OCI-LY7 (cell line): ENCODE measurements around the gene ERCC2. TPM values are rescaled to one million over a fixed set of nuclear protein-coding genes. Genes with fewer than 3 reads are reported as not detected.

Experiments
- BruUV-seq: library from RNA; stranded (reverse); fragments of 400-500 nt; replicated peaks from 2 replicates; lab custom pipeline; 2021; lab: Mats Ljungman, UMichigan
- CTCF ChIA-PET: fragments of 300-600 bp; sonication (Branson Sonifier 250); formaldehyde crosslinking; loops from one replicate; lab custom pipeline; 2022; ENCODE audit warnings: antibody characterized with exemption; ENCODE audit not compliant: unreplicated experiment; lab: Charles Lee
- POLR2A ChIA-PET: fragments of 300-600 bp; sonication (Branson Sonifier 250); formaldehyde crosslinking; loops from one replicate; lab custom pipeline; 2022; ENCODE audit warnings: antibody characterized with exemption; lab: Charles Lee
- DNase-seq: peaks from one replicate; pipeline ENCODE4 v3.0.0-alpha.2; 2015; ENCODE audit warnings: low spot score
- H2AFZ ChIP-seq: fragments of 200-600 bp; sonication (generic), shearing (Covaris generic); 2 replicates; pipeline ENCODE4 v1.6.1; 2014; ENCODE audit warnings: mild to moderate bottlenecking, antibody characterized with exemption, low read length, moderate library complexity
- H3K27ac ChIP-seq: fragments of 200-600 bp; sonication (generic); 2 replicates; pipeline ENCODE4 v1.5.1; 2014; ENCODE audit warnings: mixed run types, low read depth, mild to moderate bottlenecking, moderate library complexity, low read length, inconsistent platforms; ENCODE audit not compliant: poor library complexity, severe bottlenecking
- H3K36me3 ChIP-seq: fragments of 200-600 bp; sonication (generic); 2 replicates; pipeline ENCODE4 v1.6.1; 2014; ENCODE audit warnings: mild to moderate bottlenecking, antibody characterized with exemption, low read length, moderate library complexity, mixed read lengths; ENCODE audit not compliant: insufficient read depth
- H3K4me1 ChIP-seq: fragments of 200-600 bp; sonication (generic); 2 replicates; pipeline ENCODE4 v1.5.1; 2014; ENCODE audit warnings: mild to moderate bottlenecking, low read length; ENCODE audit not compliant: insufficient read depth, poor library complexity, severe bottlenecking
- H3K4me2 ChIP-seq: fragments of 200-600 bp; sonication (generic); 2 replicates; pipeline ENCODE4 v1.6.1; 2014; ENCODE audit warnings: mild to moderate bottlenecking, low read length
- H3K4me3 ChIP-seq: fragments of 200-600 bp; sonication (generic); 2 replicates; pipeline ENCODE4 v1.5.1; 2014; ENCODE audit warnings: mild to moderate bottlenecking, low read depth, low read length; ENCODE audit not compliant: poor library complexity, severe bottlenecking
- H3K79me2 ChIP-seq: fragments of 200-600 bp; sonication (generic); 2 replicates; pipeline ENCODE4 v1.6.1; 2016; ENCODE audit warnings: low read depth, mild to moderate bottlenecking, low read length, moderate library complexity, mixed read lengths; ENCODE audit not compliant: insufficient read depth
- H3K9me2 ChIP-seq: fragments of 200-600 bp; sonication (generic); 2 replicates; pipeline ENCODE4 v1.6.1; 2016; ENCODE audit warnings: mild to moderate bottlenecking, low read length, mixed read lengths; ENCODE audit not compliant: insufficient read depth
- H3K9me3 ChIP-seq: fragments of 200-600 bp; sonication (generic); 2 replicates; pipeline ENCODE4 v1.6.1; 2014; ENCODE audit warnings: mild to moderate bottlenecking, mixed run types, low read length, mixed read lengths
- H4K20me1 ChIP-seq: fragments of 200-600 bp; sonication (generic); 2 replicates; pipeline ENCODE4 v1.6.1; 2014; ENCODE audit warnings: mild to moderate bottlenecking, antibody characterized with exemption, low read length, moderate library complexity, mixed read lengths; ENCODE audit not compliant: insufficient read depth
- EZH2phosphoT487 ChIP-seq: fragments of 200-600 bp; sonication (generic); IDR thresholded peaks from 2 replicates; pipeline ENCODE4 v1.6.1; 2018; ENCODE audit warnings: low read depth, borderline replicate concordance, mild to moderate bottlenecking, mixed run types, antibody characterized with exemption, low read length, moderate library complexity, mixed read lengths
- intact Hi-C: fragments of 100-400 bp; cut with micrococcal nuclease; formaldehyde crosslinking; loops from one replicate; pipeline ENCODE4 v1.10.0; 2022; ENCODE audit not compliant: unreplicated experiment
- total RNA-seq, 2 experiments: library from RNA; depleted of rRNA in 1 of 2; stranded (reverse); fragments of >200 nt in 1 of 2; shearing (Covaris generic) in 1 of 2; gene quantifications; 2 replicates each; pipeline ENCODE4 v1.2.3, GENCODE V29; 2014 to 2022
- TF ChIP-seq, protein P1 (sequence below): fragments of 200-600 bp; sonication (generic); conservative IDR thresholded peaks from 2 replicates; pipeline ENCODE4 v1.5.1; 2014; ENCODE audit warnings: mild to moderate bottlenecking, antibody characterized with exemption, low read length, moderate library complexity, mixed read lengths

The ERCC2 gene
- total RNA-seq, 2 experiments from 2014 or later: 21.0 to 24.4 TPM

DNA sequence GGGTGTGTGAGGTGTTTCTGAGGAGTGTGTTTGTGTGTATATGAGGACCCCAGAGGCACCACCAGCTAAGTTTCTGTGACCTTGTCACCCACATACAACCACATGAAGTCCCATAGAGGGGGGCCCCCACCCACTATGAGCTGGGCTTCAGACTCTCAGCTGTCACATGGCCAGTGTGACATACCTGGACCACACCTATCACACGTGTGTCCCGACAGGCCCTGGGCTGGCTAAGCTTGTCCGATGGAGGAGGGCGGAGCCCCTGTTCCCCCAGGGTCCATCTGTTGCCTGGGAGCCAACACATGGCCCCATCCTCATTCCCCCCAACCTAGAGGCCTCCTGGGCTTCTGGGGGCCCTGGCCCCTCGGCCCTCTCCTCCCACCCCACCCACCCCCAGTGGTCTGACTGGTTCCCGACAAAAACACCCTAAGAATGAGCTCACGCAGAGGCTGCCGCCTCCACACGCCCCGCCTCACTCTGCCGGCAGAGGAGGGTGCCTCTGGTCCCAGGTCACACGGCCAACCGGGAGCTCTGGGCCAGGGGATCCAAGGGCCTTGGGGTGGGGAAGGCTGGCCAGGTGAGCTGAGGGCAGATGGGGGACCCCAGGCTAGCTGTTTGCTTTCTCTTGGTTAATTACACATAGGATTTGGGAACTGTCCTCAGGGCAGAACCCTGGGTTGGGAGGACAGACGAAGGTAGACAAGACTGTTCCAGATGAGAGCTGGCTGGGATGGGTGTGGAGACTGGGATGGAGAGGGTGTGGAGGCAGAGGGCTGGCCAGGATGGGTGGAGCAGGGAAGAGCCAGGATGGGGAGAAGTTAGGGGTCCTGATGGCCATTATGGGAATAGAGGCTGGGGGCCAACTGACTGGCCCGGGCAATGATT is 25.5 kb downstream of the ERCC2 start:
- no peaks in the 10 kb centered on the region for H3K36me3 ChIP-seq
- no peak overlapping the region for H2AFZ ChIP-seq
- H3K4me1 ChIP-seq: peaks cover 3% of the 10 kb centered on the region
- no peak overlapping the region for H3K27ac ChIP-seq
- ChIA-PET CTCF (no interaction called here), POLR2A (no interaction called here)
- TF ChIP-seq, protein P1, sequence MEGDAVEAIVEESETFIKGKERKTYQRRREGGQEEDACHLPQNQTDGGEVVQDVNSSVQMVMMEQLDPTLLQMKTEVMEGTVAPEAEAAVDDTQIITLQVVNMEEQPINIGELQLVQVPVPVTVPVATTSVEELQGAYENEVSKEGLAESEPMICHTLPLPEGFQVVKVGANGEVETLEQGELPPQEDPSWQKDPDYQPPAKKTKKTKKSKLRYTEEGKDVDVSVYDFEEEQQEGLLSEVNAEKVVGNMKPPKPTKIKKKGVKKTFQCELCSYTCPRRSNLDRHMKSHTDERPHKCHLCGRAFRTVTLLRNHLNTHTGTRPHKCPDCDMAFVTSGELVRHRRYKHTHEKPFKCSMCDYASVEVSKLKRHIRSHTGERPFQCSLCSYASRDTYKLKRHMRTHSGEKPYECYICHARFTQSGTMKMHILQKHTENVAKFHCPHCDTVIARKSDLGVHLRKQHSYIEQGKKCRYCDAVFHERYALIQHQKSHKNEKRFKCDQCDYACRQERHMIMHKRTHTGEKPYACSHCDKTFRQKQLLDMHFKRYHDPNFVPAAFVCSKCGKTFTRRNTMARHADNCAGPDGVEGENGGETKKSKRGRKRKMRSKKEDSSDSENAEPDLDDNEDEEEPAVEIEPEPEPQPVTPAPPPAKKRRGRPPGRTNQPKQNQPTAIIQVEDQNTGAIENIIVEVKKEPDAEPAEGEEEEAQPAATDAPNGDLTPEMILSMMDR: no peak
- no peak for TF ChIP-seq EZH2phosphoT487
- BruUV-seq: no TSS peak
- H3K4me2 ChIP-seq: no peak overlapping the region
- intact Hi-C loops: no loop called here
- H3K9me2 ChIP-seq: no peaks in the 10 kb centered on the region
- H3K9me3 ChIP-seq: no peaks in the 10 kb centered on the region
- DNase-seq: no peak
- no peak overlapping the region for H3K4me3 ChIP-seq
- no peaks in the 10 kb centered on the region for H3K79me2 ChIP-seq
- no peaks in the 10 kb centered on the region for H4K20me1 ChIP-seq

DNA sequence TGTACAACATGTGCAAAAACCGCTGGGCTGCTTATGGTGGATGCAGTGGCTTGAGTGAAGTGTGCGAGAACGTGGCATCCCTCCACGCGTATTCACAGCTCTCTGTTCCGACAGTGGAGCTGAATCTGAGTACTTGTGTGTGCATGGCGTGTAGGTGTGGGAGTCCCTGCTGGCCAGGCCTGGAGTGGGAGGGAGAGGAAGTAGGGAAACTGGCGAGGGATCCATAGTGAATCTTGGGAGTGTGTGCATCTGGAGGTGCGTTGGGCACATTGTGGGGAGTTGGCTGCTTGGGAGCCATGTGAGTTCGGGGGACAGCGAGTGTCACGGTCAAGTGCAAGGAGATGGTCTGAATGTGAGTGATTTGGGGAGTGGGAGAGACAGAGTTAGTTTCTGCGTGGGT is 27.5 kb downstream of the ERCC2 start:
- no peaks in the 10 kb centered on the region for H3K9me3 ChIP-seq
- no peaks in the 10 kb centered on the region for H3K9me2 ChIP-seq
- H2AFZ ChIP-seq: no peak overlapping the region
- ChIA-PET POLR2A (no interaction called here), CTCF (interaction anchor here (0.6 kb wide), 1 partner anchor 129 kb away, joined by 3 read pairs; no protein-coding TSS in a partner anchor)
- DNase-seq: no peak
- no peak overlapping the region for H3K27ac ChIP-seq
- H3K4me3 ChIP-seq: no peak overlapping the region
- peaks cover 8% of the 10 kb centered on the region for H3K4me1 ChIP-seq
- H3K79me2 ChIP-seq: no peaks in the 10 kb centered on the region
- H4K20me1 ChIP-seq: no peaks in the 10 kb centered on the region
- intact Hi-C loops: no loop called here
- TF ChIP-seq, protein P1: no peak
- TF ChIP-seq EZH2phosphoT487: no peak
- H3K36me3 ChIP-seq: no peaks in the 10 kb centered on the region
- BruUV-seq: no TSS peak
- no peak overlapping the region for H3K4me2 ChIP-seq

DNA sequence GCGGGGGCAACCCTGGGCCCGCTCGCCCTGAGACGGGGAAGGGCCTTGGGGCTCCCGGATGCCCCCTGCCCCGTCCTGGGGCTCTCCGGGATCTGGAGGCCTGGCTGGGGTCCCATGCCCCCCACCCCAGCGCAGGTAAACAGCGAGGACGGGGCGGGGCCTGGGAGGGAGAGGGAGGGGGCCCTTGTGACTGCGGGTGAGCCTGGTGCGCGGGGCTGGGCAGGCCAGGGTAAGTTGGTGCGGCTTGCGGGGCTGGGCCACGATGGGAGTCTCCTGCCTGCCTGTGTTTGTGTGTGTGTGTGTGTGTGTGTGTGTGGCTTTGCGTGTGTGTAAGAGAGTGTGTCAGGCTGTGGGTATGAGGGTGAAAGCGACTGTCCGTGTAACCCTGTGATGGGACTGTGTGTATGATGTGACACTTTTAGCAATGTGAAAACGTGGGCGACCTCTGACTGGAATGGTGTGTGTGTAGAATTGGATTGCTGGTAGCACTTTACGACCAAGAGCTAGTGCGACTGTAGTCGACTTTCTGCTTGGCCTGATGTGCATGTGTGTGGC is 29.4 kb downstream of the ERCC2 start:
- ChIA-PET POLR2A (no interaction called here), CTCF (no interaction called here)
- no peak for TF ChIP-seq EZH2phosphoT487
- TF ChIP-seq, protein P1: no peak
- no peak for DNase-seq
- Histone ChIP-seq H3K27ac (no peak overlapping the region), H3K4me1 (peaks cover 8% of the 10 kb centered on the region), H4K20me1 (no peaks in the 10 kb centered on the region), H3K36me3 (no peaks in the 10 kb centered on the region), H3K9me3 (no peaks in the 10 kb centered on the region), H3K4me3 (peak overlapping the region; percentile 56), H3K9me2 (no peaks in the 10 kb centered on the region), H3K4me2 (peak overlapping the region; percentile 58), H2AFZ (no peak overlapping the region), H3K79me2 (no peaks in the 10 kb centered on the region)
- intact Hi-C loops: no loop called here
- BruUV-seq: no TSS peak
